Measurements from ENCODE around the gene SOX4. TPM values are rescaled to one million over a fixed set of nuclear protein-coding genes. Genes with fewer than 3 reads are reported as not detected.
A peak's percentile ranks its signal among the peaks of the same experiment; 100 is the strongest.

Gene SOX4
- total RNA-seq, 8 experiments from 2014 or later = 4.5 to 195 (median 137) TPM

DNA sequence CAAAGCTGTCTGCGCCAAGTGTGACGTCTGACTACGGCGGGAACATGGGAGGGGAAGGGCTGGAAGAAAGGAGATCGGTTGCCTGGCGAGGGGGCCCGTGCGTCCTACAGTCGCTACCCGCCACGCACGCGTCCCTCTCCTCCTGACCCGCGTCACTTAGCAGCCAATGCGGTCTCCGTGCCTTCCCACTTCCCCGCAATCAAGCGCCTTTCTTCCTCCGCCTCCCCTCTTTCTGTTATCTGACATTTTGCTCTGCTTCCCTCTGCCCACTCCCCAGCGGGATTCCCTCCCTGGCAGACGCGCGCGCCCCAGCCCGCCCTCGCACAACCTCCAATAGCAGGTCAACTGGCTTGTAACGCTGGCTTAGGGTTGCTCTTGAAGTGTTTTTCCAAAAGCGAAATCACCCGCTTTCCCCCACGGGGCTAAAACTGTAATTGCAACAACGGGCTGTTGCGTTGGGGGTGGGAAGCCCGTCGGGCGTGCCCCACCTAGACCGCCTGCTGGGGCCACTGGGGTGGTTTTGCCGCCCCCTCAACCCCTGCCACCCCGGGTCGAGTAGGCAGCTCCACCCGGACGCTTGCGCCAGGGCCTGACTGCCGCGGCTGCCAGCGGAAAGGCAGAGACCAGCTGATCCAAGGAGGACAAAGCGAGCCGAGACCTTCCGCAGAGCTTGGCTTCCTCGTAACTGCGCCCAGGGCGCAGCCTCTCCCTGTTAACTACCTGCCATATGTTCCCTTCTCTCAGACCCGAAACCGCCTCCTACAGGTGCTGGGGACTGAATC lies 6.2 kb upstream of the SOX4 start:
- peak; percentile 26 to 53 (median 46) for ATAC-seq (replicated peaks in 6 of 8)
- H3K4me3 ChIP-seq = peak overlapping the region; percentile 52 to 75 (median 70)
- H3K27ac ChIP-seq = peak overlapping the region; percentile 88 to 95
- WGBS, 10 experiments = 0% methylated on average over 2 of the region's 54 CpGs; no CpG with 5 or more reads in 8 of the 10 experiments
- peaks cover 7 to 19% of the 10 kb centered on the region in 2 donors for H3K4me1 ChIP-seq (replicated peaks in 1 of 2)
- in situ Hi-C loops (cut with MboI; ENCODE audit: low pct_unique_long_range_greater_than_20kb in 2 of 9, low sequenced_read_pairs in 9 of 9, unreplicated experiment in 9 of 9) = loop anchor here in 6 of 9 experiments (10.0 to 25.0 kb wide), 5 partner anchors 625 to 1025 kb away; no protein-coding TSS in a partner anchor

DNA sequence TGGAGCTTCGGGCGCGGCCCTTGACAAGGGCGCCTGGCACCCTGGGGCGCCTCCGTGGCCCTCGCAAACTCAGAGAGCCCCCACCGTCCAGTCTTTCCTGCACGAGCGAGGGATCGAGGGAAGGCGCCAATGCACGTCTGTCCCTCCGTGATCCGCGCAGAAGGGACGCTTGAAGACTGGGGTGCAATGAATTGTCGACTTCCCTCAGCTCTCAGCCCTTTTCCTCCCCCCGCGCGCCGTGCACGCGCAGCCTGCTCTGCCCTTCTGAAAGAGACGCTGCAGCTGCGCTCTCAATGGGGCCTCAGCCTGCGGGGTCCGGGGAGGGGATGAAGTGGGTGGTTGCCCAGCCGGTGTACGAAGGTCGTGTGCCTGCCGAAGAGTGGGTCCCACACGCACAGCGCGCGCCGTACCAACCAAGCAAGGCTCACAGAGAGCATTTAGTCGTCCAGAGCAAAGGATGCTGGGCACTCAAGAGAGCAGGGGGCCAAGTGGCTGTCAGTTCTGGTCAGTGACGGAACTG lies 5.5 kb upstream of the SOX4 start:
- WGBS, 10 experiments = 0 to 3% (median 0%) methylated on average over 5 to 12 of the region's 39 CpGs; no CpG with 5 or more reads in 6 of the 10 experiments
- Histone ChIP-seq H3K4me1 (replicated peaks in 1 of 2) (peaks cover 7 to 22% of the 10 kb centered on the region in 2 donors), H3K4me3 (peak overlapping the region; percentile 52 to 75 (median 70)), H3K27ac (peak overlapping the region; percentile 88 to 95)
- in situ Hi-C loops (cut with MboI; ENCODE audit: low pct_unique_long_range_greater_than_20kb in 2 of 9, low sequenced_read_pairs in 9 of 9, unreplicated experiment in 9 of 9) = loop anchor here in 6 of 9 experiments (10.0 to 25.0 kb wide), 5 partner anchors 626 to 1026 kb away; no protein-coding TSS in a partner anchor
- peak; percentile 30 to 60 (median 52) for ATAC-seq (replicated peaks in 6 of 8)

DNA sequence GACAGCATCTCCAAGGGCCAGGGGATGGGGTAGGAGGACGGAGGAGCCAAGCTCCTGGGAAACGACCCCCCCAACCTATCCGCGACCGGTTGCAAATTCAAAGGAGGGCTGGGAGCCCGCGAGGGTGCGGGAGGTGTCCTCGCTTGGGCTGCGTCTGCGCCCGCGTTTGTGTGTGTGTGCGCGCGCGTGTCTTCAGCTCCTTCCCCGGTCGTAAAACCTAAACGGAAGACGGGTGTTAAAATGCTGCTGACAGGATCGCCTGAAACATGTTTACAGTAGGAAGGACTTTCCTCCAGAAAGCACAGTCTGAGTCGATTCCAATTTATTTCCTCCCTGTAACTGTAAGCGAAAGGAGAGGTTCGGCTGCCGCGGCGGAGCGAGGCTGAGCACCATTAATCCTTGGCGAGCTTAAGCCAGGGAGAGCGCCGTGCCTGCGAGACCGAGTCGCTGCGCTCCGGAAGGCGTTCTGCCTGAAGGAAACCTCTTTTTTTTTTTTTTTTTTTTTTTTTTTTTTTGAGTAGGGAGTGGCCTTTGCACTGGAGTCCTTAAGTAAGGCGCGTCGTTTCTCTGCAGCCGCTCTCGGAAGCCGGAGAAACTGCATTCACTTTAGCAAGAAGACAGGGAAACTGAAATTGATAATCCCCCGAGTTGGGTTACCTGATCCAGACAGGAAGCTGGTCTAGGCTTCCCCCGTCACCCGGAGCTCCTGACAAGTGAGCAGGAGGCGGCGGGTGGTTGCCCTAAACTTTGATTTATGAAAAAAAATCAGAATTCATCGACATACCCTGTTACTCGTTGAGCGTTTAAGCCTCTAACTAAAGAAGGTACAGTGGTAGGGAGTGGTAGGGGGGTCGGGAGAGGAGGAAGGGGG lies 4.8 kb upstream of the SOX4 start:
- H3K27ac ChIP-seq = peak overlapping the region; percentile 88 to 95
- in situ Hi-C loops (cut with MboI; ENCODE audit: low pct_unique_long_range_greater_than_20kb in 2 of 9, low sequenced_read_pairs in 9 of 9, unreplicated experiment in 9 of 9) = loop anchor here in 6 of 9 experiments (10.0 to 25.0 kb wide), 5 partner anchors 626 to 1026 kb away; no protein-coding TSS in a partner anchor
- H3K4me3 ChIP-seq = peak overlapping the region; percentile 52 to 75 (median 70)
- WGBS, 10 experiments = 0 to 2% (median 1%) methylated on average over 1 to 37 of the region's 53 CpGs; no CpG with 5 or more reads in 2 of the 10 experiments
- peak; percentile 24 to 43 (median 30) for ATAC-seq (replicated peaks in 6 of 8)
- peaks cover 7 to 22% of the 10 kb centered on the region in 2 donors for H3K4me1 ChIP-seq (replicated peaks in 1 of 2)

DNA sequence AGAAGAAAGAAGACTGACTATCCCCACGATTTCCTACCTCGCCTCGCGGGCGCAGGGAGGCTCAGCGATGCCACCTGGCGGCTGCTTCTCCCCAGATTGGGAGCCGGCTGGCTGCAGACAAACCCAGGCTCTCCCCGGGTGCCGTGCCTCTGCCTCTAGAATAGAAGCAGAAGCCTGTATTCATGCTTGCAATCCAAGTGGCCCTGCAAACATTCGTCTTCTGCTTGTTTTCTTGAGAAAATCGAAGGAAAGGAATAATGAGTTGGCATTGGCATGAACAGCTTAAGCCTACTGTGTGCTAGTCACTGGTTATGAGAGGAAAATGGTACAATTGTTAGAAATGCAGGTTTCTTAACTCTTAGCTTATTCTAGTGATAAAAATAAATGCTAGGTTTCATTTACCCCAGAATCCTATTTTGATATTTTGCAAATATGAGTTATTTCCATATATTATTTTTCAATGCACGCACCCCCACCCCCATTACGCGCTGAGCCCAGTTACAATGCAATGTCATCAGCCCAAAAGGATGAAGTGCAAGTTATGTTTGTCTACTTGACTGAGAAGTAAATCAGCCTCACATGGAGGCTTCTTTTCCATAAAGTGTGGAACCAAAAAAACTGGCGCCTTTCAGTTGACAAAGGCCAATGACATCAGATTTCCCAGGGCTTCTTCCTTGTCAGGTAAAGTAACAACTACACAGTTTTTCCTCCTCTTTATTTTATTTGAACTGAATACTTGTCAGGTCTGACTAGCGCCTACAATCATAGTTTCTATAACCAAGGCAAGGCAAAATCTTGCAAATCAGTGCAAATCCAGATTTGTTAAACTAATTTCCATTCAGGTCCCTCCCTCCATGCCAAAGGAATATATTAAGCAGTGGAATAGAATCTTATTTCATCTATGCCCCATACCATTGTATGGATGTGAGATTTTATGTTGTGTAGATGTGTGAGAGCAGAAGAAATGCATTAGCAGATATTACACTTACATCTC lies 3.9 kb upstream of the SOX4 start:
- peak; percentile 15 to 55 (median 47) for ATAC-seq (replicated peaks in 6 of 8)
- Histone ChIP-seq H3K4me1 (replicated peaks in 1 of 2) (peaks cover 7 to 22% of the 10 kb centered on the region in 2 donors), H3K4me3 (peak overlapping the region; percentile 52 to 75 (median 70)), H3K27ac (peak overlapping the region; percentile 88 to 95)
- in situ Hi-C loops (cut with MboI; ENCODE audit: low pct_unique_long_range_greater_than_20kb in 2 of 9, low sequenced_read_pairs in 9 of 9, unreplicated experiment in 9 of 9) = loop anchor here in 6 of 9 experiments (10.0 to 25.0 kb wide), 5 partner anchors 627 to 1027 kb away; no protein-coding TSS in a partner anchor
- 28 to 73% (median 60%) methylated on average over 1 to 9 of the region's 17 CpGs; no CpG with 5 or more reads in 1 of the 10 experiments for WGBS, 10 experiments

DNA sequence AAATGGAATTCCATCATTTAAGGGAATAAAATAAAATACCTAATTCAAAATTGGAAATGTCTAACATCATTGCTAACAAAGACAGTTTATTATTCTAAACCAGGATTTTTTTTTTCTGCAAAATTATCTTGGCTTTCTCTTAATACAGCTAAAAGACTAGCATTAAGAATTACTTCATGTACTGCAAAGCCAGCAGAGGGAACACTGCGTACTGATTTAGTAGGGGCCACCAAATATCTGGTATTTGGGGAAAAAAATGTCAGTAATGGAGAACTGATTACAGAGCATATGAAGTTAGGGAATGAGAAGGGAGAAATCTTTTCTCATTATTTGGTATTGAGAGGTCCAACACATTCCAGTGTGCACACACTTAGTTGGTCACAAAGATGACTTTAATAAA lies 3.2 kb upstream of the SOX4 start:
- Histone ChIP-seq H3K27ac (no peak overlapping the region), H3K4me1 (replicated peaks in 1 of 2) (peaks cover 7 to 22% of the 10 kb centered on the region in 2 donors), H3K4me3 (no peak overlapping the region)
- 0 to 92% (median 80%) methylated on average over 1 of the region's 1 CpG; no CpG with 5 or more reads in 2 of the 10 experiments for WGBS, 10 experiments
- in situ Hi-C loops (cut with MboI; ENCODE audit: low pct_unique_long_range_greater_than_20kb in 2 of 9, low sequenced_read_pairs in 9 of 9, unreplicated experiment in 9 of 9) = loop anchor here in 5 of 9 experiments (25.0 kb wide), 4 partner anchors 628 to 1028 kb away; no protein-coding TSS in a partner anchor
- no peak for ATAC-seq (replicated peaks in 6 of 8)

DNA sequence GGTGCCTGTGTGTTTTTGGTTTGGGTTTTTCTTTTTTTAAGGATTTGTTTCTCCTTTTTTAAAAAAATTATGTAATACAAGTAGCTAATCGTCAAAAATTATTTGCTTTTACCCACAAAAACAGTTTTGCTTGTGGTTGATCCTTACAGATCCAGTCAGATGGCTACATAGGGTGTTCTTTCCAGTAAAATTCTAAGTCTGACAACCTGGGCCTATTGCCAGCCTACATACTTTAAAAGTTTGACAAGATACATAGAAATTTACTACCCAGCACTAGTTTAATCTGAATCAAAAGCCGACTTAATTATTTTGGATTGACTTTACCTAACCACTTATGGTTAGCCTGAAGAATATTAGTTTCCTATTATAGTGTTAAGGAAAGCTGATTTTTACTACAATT lies 2.1 kb upstream of the SOX4 start:
- Histone ChIP-seq H3K4me3 (no peak overlapping the region), H3K4me1 (replicated peaks in 1 of 2) (peaks cover 7 to 18% of the 10 kb centered on the region in 2 donors), H3K27ac (no peak overlapping the region)
- 68 to 100% (median 90%) methylated on average over 1 to 2 of the region's 2 CpGs; no CpG with 5 or more reads in 1 of the 10 experiments for WGBS, 10 experiments
- no peak for ATAC-seq (replicated peaks in 6 of 8)
- in situ Hi-C loops (cut with MboI; ENCODE audit: low pct_unique_long_range_greater_than_20kb in 2 of 9, low sequenced_read_pairs in 9 of 9, unreplicated experiment in 9 of 9) = loop anchor here in 5 of 9 experiments (25.0 kb wide), 4 partner anchors 629 to 1029 kb away; no protein-coding TSS in a partner anchor

DNA sequence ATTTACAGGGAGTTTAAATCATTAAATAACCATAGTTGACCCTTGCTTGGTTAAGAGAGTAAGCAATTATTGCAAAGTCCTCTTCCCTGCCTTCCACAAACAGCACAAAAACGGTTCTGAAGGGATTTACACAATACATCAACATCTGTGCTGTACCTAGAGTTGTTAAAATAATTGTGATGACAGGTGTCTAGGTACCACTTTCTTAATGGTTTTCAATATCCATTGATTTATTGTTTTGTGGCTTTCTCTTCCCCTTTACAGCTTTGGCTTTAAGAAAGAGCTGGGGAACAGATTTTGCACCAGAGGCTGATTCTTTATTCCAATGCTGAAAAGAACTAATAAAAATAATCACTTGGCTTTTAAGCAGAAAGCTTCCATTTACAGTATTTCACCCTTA lies 598 bp upstream of the SOX4 start:
- WGBS, 10 experiments = 0% methylated on average over 1 of the region's 1 CpG; no CpG with 5 or more reads in 2 of the 10 experiments
- no peak overlapping the region for H3K27ac ChIP-seq

DNA sequence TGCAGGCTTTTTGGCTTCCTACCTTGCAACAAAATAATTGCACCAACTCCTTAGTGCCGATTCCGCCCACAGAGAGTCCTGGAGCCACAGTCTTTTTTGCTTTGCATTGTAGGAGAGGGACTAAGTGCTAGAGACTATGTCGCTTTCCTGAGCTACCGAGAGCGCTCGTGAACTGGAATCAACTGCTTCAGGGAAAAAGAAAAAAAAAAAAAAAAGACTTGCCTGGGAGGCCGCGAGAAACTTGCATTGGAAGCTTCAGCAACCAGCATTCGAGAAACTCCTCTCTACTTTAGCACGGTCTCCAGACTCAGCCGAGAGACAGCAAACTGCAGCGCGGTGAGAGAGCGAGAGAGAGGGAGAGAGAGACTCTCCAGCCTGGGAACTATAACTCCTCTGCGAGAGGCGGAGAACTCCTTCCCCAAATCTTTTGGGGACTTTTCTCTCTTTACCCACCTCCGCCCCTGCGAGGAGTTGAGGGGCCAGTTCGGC lies 420 bp downstream of the SOX4 start:
- 0 to 3% (median 1%) methylated on average over 2 to 14 of the region's 19 CpGs; no CpG with 5 or more reads in 1 of the 10 experiments for WGBS, 10 experiments
- Histone ChIP-seq H3K27ac (peak overlapping the region; percentile 92 to 93), H3K4me1 (replicated peaks in 1 of 2) (peaks cover 7 to 15% of the 10 kb centered on the region in 2 donors), H3K4me3 (peak overlapping the region; percentile 57 to 97 (median 92))
- in situ Hi-C loops (cut with MboI; ENCODE audit: low pct_unique_long_range_greater_than_20kb in 2 of 9, low sequenced_read_pairs in 9 of 9, unreplicated experiment in 9 of 9) = loop anchor here in 5 of 9 experiments (25.0 kb wide), 4 partner anchors 632 to 1032 kb away; no protein-coding TSS in a partner anchor
- peak; percentile 10 to 37 (median 29) for ATAC-seq (replicated peaks in 6 of 8)

More for the DNA sequence above, 598 bp upstream of the SOX4 start:
- no peak for ATAC-seq (replicated peaks in 6 of 8)
- in situ Hi-C loops (cut with MboI; ENCODE audit: low pct_unique_long_range_greater_than_20kb in 2 of 9, low sequenced_read_pairs in 9 of 9, unreplicated experiment in 9 of 9) = loop anchor here in 5 of 9 experiments (25.0 kb wide), 4 partner anchors 631 to 1031 kb away; no protein-coding TSS in a partner anchor
- peaks cover 7 to 15% of the 10 kb centered on the region in 2 donors for H3K4me1 ChIP-seq (replicated peaks in 1 of 2)
- peak overlapping the region; percentile 57 to 97 (median 92) for H3K4me3 ChIP-seq

DNA sequence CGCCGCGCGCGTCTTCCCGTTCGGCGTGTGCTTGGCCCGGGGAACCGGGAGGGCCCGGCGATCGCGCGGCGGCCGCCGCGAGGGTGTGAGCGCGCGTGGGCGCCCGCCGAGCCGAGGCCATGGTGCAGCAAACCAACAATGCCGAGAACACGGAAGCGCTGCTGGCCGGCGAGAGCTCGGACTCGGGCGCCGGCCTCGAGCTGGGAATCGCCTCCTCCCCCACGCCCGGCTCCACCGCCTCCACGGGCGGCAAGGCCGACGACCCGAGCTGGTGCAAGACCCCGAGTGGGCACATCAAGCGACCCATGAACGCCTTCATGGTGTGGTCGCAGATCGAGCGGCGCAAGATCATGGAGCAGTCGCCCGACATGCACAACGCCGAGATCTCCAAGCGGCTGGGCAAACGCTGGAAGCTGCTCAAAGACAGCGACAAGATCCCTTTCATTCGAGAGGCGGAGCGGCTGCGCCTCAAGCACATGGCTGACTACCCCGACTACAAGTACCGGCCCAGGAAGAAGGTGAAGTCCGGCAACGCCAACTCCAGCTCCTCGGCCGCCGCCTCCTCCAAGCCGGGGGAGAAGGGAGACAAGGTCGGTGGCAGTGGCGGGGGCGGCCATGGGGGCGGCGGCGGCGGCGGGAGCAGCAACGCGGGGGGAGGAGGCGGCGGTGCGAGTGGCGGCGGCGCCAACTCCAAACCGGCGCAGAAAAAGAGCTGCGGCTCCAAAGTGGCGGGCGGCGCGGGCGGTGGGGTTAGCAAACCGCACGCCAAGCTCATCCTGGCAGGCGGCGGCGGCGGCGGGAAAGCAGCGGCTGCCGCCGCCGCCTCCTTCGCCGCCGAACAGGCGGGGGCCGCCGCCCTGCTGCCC lies 1.1 kb downstream of the SOX4 start:
- H3K27ac ChIP-seq = peak overlapping the region; percentile 92 to 93
- WGBS, 10 experiments = 0 to 4% (median 1%) methylated on average over 1 to 10 of the region's 112 CpGs; no CpG with 5 or more reads in 6 of the 10 experiments
- peak overlapping the region; percentile 57 to 97 (median 92) for H3K4me3 ChIP-seq
- peak in 7 of 8 experiments; percentile 3 to 31 (median 7) for ATAC-seq (replicated peaks in 6 of 8)
- in situ Hi-C loops (cut with MboI; ENCODE audit: low pct_unique_long_range_greater_than_20kb in 2 of 9, low sequenced_read_pairs in 9 of 9, unreplicated experiment in 9 of 9) = loop anchor here in 5 of 9 experiments (25.0 kb wide), 4 partner anchors 632 to 1032 kb away; no protein-coding TSS in a partner anchor
- H3K4me1 ChIP-seq (replicated peaks in 1 of 2) = peaks cover 4 to 19% of the 10 kb centered on the region in 2 donors
